K562 (cell line): Measurements from ENCODE around the gene ID2. TPM values are rescaled to one million over a fixed set of nuclear protein-coding genes. Genes with fewer than 3 reads are reported as not detected.

Experiments
- ATF1 ChIP-seq, 2 experiments: fragments of 450-650 bp in 1 of 2; IDR thresholded peaks; 2 replicates each; pipeline ENCODE4 v1.6.1; 2016; ENCODE audit warnings: missing compliant biosample characterization in 1 of 2, missing genetic modification characterization in 1 of 2
- EP400 ChIP-seq: fragments of 450-650 bp; IDR thresholded peaks from 2 replicates; pipeline ENCODE4 v1.6.1; 2017; ENCODE audit warnings: antibody characterized with exemption, mild to moderate bottlenecking, moderate library complexity
- FIP1L1 ChIP-seq: fragments of 200-400 bp; formaldehyde crosslinking; IDR thresholded peaks from 2 replicates; pipeline ENCODE4 v1.6.1; 2018; ENCODE audit warnings: mild to moderate bottlenecking, low read depth, low read length; ENCODE audit not compliant: poor library complexity, severe bottlenecking
- GABPB1 ChIP-seq: sonication (generic); formaldehyde crosslinking; IDR thresholded peaks from 2 replicates; pipeline ENCODE4 v1.8.0; 2022; ENCODE audit warnings: mild to moderate bottlenecking, missing genetic modification reagents
- JUND ChIP-seq, 2 experiments: IDR thresholded peaks; 2 replicates in 1 of 2; 3 replicates in 1 of 2; pipeline ENCODE4 v1.6.1; 2011; ENCODE audit warnings: borderline replicate concordance in 2 of 2, low read depth in 2 of 2, low read length in 2 of 2, improper control_type of control experiment in 1 of 2, missing biosample characterization in 1 of 2, missing genetic modification characterization in 1 of 2, missing genetic modification reagents in 1 of 2
- LEF1 ChIP-seq: fragments of 450-650 bp; IDR thresholded peaks from 2 replicates; pipeline ENCODE4 v1.6.1; 2016; ENCODE audit warnings: mild to moderate bottlenecking
- PCBP1 ChIP-seq: fragments of 200-400 bp; formaldehyde crosslinking; IDR thresholded peaks from 2 replicates; pipeline ENCODE4 v1.6.1; 2018; ENCODE audit warnings: mild to moderate bottlenecking, low read depth, low read length; ENCODE audit not compliant: poor library complexity, severe bottlenecking
- PTTG1 ChIP-seq: fragments of 450-650 bp; IDR thresholded peaks from 2 replicates; pipeline ENCODE4 v1.6.1; 2016; ENCODE audit warnings: low read depth, mild to moderate bottlenecking, missing genetic modification characterization, missing compliant biosample characterization
- SRSF1 ChIP-seq: fragments of 200-400 bp; formaldehyde crosslinking; IDR thresholded peaks from 2 replicates; pipeline ENCODE4 v1.6.1; 2017; ENCODE audit warnings: mild to moderate bottlenecking, low read depth, low read length, moderate library complexity
- STAT5B ChIP-seq: fragments of 250-450 bp; sonication (Bioruptor Pico); IDR thresholded peaks from 2 replicates; pipeline ENCODE4 v1.8.0; 2021; ENCODE audit warnings: mild to moderate bottlenecking, inconsistent platforms
- ZNF639 ChIP-seq, 2 experiments: fragments of 200-800 bp in 1 of 2; sonication (Bioruptor generic) in 1 of 2; sonication (generic) in 1 of 2; formaldehyde crosslinking in 1 of 2; IDR thresholded peaks in 1 of 2; conservative IDR thresholded peaks in 1 of 2; 2 replicates each; pipeline versions ENCODE4 v1.5.0 to v1.6.1; 2016 to 2020; ENCODE audit warnings: missing compliant biosample characterization in 1 of 2, missing genetic modification characterization in 1 of 2, missing genetic modification reagents in 1 of 2
- polyA plus RNA-seq, 8 experiments: library from polyadenylated mRNA; depleted of rRNA in 4 of 8; stranded (reverse) in 5 of 8; unstranded in 3 of 8; fragments of >200 nt; fragmentation: Nextera tagmentation in 2 of 8; fragmentation: Illumina TruSeq in 1 of 8; extraction: Ambion mirVana in 2 of 8; extraction: Trizol in 1 of 8; gene quantifications; 2 replicates each; pipeline versions ENCODE4 v1.2.1 to v1.2.3, GENCODE V29; 2011 to 2014; ENCODE audit warnings: inconsistent platforms in 1 of 8, missing spikeins in 1 of 8
- total RNA-seq, 7 experiments: library from RNA; depleted of rRNA in 6 of 7; stranded (reverse); fragments of >200 nt in 6 of 7; fragmentation: Illumina TruSeq in 2 of 7; extraction: Trizol in 2 of 7; gene quantifications; 2 replicates each; pipeline versions ENCODE4 v1.2.1 to v1.2.3, GENCODE V29; 2011 to 2021; ENCODE audit warnings: low replicate concordance in 1 of 7
- TF ChIP-seq, protein P1 (sequence below): fragments of 450-650 bp; IDR thresholded peaks from 2 replicates; pipeline ENCODE4 v1.6.1; 2016; ENCODE audit warnings: mild to moderate bottlenecking, moderate library complexity

The ID2 gene
- total and polyA plus RNA-seq, 9 of the 15 experiments (the other 6 are each of a cell fraction or from before 2014, with no cell fraction given), result 8.0 to 35.7 (median 16.6) TPM

DNA sequence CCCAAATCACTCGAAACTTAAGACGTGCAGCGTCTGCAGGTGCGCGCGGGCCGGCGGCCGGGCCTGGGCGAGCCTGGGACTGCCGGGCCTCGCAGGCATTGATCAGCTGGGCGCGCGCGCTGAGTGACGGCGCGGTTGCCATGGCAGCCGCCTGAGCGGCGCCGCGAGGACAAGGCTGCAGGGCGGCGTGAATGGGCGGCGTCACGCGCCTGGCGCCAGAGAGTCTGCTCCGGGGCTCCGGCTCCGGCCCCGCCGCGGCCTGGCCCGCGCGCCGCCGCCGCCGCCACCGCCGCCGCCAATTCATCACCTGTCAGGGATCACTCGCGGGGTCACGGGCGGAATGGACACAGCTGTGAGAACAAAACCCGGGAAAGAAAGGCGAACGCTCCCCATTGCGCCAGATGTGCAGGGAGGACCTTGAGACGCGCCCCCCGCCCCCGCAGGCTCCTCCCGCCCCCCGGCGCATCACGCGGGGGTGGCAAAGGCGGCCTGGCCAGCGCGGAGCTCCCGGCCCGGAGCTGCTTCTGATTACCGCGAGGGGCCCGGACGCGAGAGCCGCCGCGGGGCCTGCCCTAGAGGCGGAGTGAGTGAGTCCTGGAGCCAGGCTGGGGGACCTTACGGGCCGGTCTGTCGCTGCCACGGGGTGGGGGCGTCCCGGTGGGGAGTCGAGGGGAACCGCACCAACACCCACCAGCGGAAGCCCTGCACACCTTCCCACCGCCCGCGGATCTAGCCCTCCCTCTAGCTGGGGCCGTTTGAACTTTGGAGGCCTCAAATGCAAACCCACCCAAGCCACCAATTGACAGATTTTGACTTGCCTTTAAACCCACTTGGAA lies 2.9 kb upstream of the ID2 start (continued):
- TF ChIP-seq, protein P1, sequence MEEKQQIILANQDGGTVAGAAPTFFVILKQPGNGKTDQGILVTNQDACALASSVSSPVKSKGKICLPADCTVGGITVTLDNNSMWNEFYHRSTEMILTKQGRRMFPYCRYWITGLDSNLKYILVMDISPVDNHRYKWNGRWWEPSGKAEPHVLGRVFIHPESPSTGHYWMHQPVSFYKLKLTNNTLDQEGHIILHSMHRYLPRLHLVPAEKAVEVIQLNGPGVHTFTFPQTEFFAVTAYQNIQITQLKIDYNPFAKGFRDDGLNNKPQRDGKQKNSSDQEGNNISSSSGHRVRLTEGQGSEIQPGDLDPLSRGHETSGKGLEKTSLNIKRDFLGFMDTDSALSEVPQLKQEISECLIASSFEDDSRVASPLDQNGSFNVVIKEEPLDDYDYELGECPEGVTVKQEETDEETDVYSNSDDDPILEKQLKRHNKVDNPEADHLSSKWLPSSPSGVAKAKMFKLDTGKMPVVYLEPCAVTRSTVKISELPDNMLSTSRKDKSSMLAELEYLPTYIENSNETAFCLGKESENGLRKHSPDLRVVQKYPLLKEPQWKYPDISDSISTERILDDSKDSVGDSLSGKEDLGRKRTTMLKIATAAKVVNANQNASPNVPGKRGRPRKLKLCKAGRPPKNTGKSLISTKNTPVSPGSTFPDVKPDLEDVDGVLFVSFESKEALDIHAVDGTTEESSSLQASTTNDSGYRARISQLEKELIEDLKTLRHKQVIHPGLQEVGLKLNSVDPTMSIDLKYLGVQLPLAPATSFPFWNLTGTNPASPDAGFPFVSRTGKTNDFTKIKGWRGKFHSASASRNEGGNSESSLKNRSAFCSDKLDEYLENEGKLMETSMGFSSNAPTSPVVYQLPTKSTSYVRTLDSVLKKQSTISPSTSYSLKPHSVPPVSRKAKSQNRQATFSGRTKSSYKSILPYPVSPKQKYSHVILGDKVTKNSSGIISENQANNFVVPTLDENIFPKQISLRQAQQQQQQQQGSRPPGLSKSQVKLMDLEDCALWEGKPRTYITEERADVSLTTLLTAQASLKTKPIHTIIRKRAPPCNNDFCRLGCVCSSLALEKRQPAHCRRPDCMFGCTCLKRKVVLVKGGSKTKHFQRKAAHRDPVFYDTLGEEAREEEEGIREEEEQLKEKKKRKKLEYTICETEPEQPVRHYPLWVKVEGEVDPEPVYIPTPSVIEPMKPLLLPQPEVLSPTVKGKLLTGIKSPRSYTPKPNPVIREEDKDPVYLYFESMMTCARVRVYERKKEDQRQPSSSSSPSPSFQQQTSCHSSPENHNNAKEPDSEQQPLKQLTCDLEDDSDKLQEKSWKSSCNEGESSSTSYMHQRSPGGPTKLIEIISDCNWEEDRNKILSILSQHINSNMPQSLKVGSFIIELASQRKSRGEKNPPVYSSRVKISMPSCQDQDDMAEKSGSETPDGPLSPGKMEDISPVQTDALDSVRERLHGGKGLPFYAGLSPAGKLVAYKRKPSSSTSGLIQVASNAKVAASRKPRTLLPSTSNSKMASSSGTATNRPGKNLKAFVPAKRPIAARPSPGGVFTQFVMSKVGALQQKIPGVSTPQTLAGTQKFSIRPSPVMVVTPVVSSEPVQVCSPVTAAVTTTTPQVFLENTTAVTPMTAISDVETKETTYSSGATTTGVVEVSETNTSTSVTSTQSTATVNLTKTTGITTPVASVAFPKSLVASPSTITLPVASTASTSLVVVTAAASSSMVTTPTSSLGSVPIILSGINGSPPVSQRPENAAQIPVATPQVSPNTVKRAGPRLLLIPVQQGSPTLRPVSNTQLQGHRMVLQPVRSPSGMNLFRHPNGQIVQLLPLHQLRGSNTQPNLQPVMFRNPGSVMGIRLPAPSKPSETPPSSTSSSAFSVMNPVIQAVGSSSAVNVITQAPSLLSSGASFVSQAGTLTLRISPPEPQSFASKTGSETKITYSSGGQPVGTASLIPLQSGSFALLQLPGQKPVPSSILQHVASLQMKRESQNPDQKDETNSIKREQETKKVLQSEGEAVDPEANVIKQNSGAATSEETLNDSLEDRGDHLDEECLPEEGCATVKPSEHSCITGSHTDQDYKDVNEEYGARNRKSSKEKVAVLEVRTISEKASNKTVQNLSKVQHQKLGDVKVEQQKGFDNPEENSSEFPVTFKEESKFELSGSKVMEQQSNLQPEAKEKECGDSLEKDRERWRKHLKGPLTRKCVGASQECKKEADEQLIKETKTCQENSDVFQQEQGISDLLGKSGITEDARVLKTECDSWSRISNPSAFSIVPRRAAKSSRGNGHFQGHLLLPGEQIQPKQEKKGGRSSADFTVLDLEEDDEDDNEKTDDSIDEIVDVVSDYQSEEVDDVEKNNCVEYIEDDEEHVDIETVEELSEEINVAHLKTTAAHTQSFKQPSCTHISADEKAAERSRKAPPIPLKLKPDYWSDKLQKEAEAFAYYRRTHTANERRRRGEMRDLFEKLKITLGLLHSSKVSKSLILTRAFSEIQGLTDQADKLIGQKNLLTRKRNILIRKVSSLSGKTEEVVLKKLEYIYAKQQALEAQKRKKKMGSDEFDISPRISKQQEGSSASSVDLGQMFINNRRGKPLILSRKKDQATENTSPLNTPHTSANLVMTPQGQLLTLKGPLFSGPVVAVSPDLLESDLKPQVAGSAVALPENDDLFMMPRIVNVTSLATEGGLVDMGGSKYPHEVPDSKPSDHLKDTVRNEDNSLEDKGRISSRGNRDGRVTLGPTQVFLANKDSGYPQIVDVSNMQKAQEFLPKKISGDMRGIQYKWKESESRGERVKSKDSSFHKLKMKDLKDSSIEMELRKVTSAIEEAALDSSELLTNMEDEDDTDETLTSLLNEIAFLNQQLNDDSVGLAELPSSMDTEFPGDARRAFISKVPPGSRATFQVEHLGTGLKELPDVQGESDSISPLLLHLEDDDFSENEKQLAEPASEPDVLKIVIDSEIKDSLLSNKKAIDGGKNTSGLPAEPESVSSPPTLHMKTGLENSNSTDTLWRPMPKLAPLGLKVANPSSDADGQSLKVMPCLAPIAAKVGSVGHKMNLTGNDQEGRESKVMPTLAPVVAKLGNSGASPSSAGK, result peak; percentile 37; the same call in 1 of the 2 replicates
- TF ChIP-seq SRSF1 (no peak), FIP1L1 (peak; percentile 47), PCBP1 (no peak), STAT5B (CRISPR knock-in tag) (no peak), JUND (IDR thresholded peaks at IDR 0.05; ENCODE audit: borderline replicate concordance, low read depth, low read length) (peak; percentile 50; the same call in 1 of the 2 replicates), JUND (tag; IDR thresholded peaks at IDR 0.05; ENCODE audit: borderline replicate concordance, low read depth, low read length) (peak; percentile 36; the same call in 1 of the 3 replicates), ATF1 (CRISPR knock-in tag; IDR thresholded peaks at IDR 0.05) (peak; percentile 20; the same call in 1 of the 2 replicates), ATF1 (tag; IDR thresholded peaks at IDR 0.05) (no peak), LEF1 (no peak), PTTG1 (tag) (no peak), ZNF639 (CRISPR knock-in tag; conservative IDR thresholded peaks at IDR 0.05 in 1 of 2, IDR thresholded peaks at IDR 0.05 in 1 of 2) (peak in 1 of 2 experiments; percentile 88; a peak in 2 of 4 replicates), EP400 (no peak), GABPB1 (CRISPR knock-in tag) (peak; percentile 55; the same call in 1 of the 2 replicates)
